Liver (tissue), 9 donors: ENCODE measurements around the gene DHRS7. TPM values are rescaled to one million over a fixed set of nuclear protein-coding genes. Genes with fewer than 3 reads are reported as not detected.

Experiments
- DNase-seq: peaks from one replicate; pipeline ENCODE4 v3.0.0-alpha.2; 2017; ENCODE audit warnings: low spot score
- H3K27ac ChIP-seq, 2 donors: one replicate each; pipeline ENCODE4 v1.7.0; 2013; ENCODE audit warnings: inconsistent platforms in 2 of 2, low read length in 2 of 2, control low read depth in 1 of 2, low read depth in 1 of 2, mild to moderate bottlenecking in 1 of 2
- H3K27me3 ChIP-seq, 4 donors: one replicate each; pipeline versions ENCODE4 v1.6.1 to v1.7.0; 2013; ENCODE audit warnings: low read length in 3 of 4, inconsistent platforms in 1 of 4, mild to moderate bottlenecking in 1 of 4, moderate library complexity in 1 of 4; ENCODE audit not compliant: control insufficient read depth in 4 of 4, insufficient read depth in 4 of 4
- H3K36me3 ChIP-seq, 4 donors: one replicate each; pipeline versions ENCODE4 v1.6.1 to v1.7.0; 2013; ENCODE audit warnings: low read length in 3 of 4, mild to moderate bottlenecking in 3 of 4, low read depth in 1 of 4, moderate library complexity in 1 of 4; ENCODE audit not compliant: control insufficient read depth in 4 of 4, insufficient read depth in 3 of 4
- H3K4me1 ChIP-seq, 4 donors: one replicate each; pipeline versions ENCODE4 v1.6.1 to v1.7.0; 2013; ENCODE audit warnings: low read length in 3 of 4, mild to moderate bottlenecking in 3 of 4, moderate library complexity in 1 of 4; ENCODE audit not compliant: control insufficient read depth in 4 of 4, insufficient read depth in 4 of 4
- H3K4me3 ChIP-seq, 3 donors: one replicate each; pipeline versions ENCODE4 v1.6.1 to v1.7.0; 2013; ENCODE audit warnings: low read length in 3 of 3, control low read depth in 1 of 3, low read depth in 1 of 3, mild to moderate bottlenecking in 1 of 3
- H3K9ac ChIP-seq, 2 donors: one replicate each; pipeline ENCODE4 v1.7.0; 2013; ENCODE audit warnings: low read length in 2 of 2, mild to moderate bottlenecking in 2 of 2, moderate library complexity in 2 of 2, control low read depth in 1 of 2, low read depth in 1 of 2
- H3K9me3 ChIP-seq, 4 donors: one replicate each; pipeline versions ENCODE4 v1.6.1 to v1.7.0; 2013; ENCODE audit warnings: low read length in 3 of 4; ENCODE audit not compliant: control insufficient read depth in 4 of 4
- ATF3 ChIP-seq: IDR thresholded peaks from 2 replicates; pipeline ENCODE4 v1.6.1; 2016; ENCODE audit warnings: antibody characterized with exemption
- CTCF ChIP-seq: fragments of 150-350 bp; IDR thresholded peaks from 2 replicates; pipeline ENCODE4 v1.5.1; 2017; ENCODE audit warnings: improper control_type of control experiment, low read depth, low read length; ENCODE audit not compliant: missing input control
- EGR1 ChIP-seq, 2 donors: IDR thresholded peaks; 2 replicates each; pipeline ENCODE4 v1.6.1; 2016 to 2018; ENCODE audit warnings: antibody characterized with exemption in 2 of 2, low read depth in 2 of 2
- FOXA1 ChIP-seq: IDR thresholded peaks from 2 replicates; pipeline ENCODE4 v1.6.1; 2016; ENCODE audit warnings: antibody characterized with exemption
- FOXA2 ChIP-seq: IDR thresholded peaks from 2 replicates; pipeline ENCODE4 v1.6.1; 2016; ENCODE audit warnings: antibody characterized with exemption
- GABPA ChIP-seq, 2 donors: IDR thresholded peaks in 1 of 2; conservative IDR thresholded peaks in 1 of 2; 2 replicates each; pipeline ENCODE4 v1.6.1; 2016; ENCODE audit warnings: antibody characterized with exemption in 2 of 2, mild to moderate bottlenecking in 1 of 2, moderate library complexity in 1 of 2
- HNF4A ChIP-seq, 2 donors: conservative IDR thresholded peaks; 2 replicates each; pipeline ENCODE4 v1.6.1; 2016; ENCODE audit warnings: antibody characterized with exemption in 2 of 2, mild to moderate bottlenecking in 2 of 2
- HNF4G ChIP-seq: IDR thresholded peaks from 2 replicates; pipeline ENCODE4 v1.6.1; 2016; ENCODE audit warnings: antibody characterized with exemption
- JUND ChIP-seq, 2 donors: IDR thresholded peaks; 2 replicates each; pipeline ENCODE4 v1.6.1; 2016; ENCODE audit warnings: antibody characterized with exemption in 2 of 2
- MAX ChIP-seq: IDR thresholded peaks from 2 replicates; pipeline ENCODE4 v1.6.1; 2016; ENCODE audit warnings: antibody characterized with exemption
- NR2F2 ChIP-seq: IDR thresholded peaks from 2 replicates; pipeline ENCODE4 v1.6.1; 2016; ENCODE audit warnings: antibody characterized with exemption
- RAD21 ChIP-seq, 2 donors: IDR thresholded peaks; 2 replicates each; pipeline ENCODE4 v1.6.1; 2016; ENCODE audit warnings: antibody characterized with exemption in 2 of 2, mild to moderate bottlenecking in 2 of 2
- RXRA ChIP-seq, 2 donors: IDR thresholded peaks; 2 replicates each; pipeline ENCODE4 v1.6.1; 2017 to 2018; ENCODE audit warnings: antibody characterized with exemption in 2 of 2, mild to moderate bottlenecking in 1 of 2
- SP1 ChIP-seq: IDR thresholded peaks from 2 replicates; pipeline ENCODE4 v1.6.1; 2018; ENCODE audit warnings: antibody characterized with exemption, mild to moderate bottlenecking
- TAF1 ChIP-seq: conservative IDR thresholded peaks from 2 replicates; pipeline ENCODE4 v1.6.1; 2016; ENCODE audit warnings: antibody characterized with exemption, mild to moderate bottlenecking
- YY1 ChIP-seq: IDR thresholded peaks from 2 replicates; pipeline ENCODE4 v1.6.1; 2016; ENCODE audit warnings: antibody characterized with exemption, mild to moderate bottlenecking
- polyA plus RNA-seq, 2 donors: library from polyadenylated mRNA; stranded (reverse) in 1 of 2; unstranded in 1 of 2; fragments of 200-250 nt in 1 of 2; fragments of >200 nt in 1 of 2; fragmentation: Nextera tagmentation in 1 of 2; extraction: Ambion mirVana in 1 of 2; gene quantifications; one replicate each; pipeline versions ENCODE4 v1.2.1 to v1.2.3, GENCODE V29; 2013 to 2015
- total RNA-seq, 2 donors: library from RNA; depleted of rRNA; stranded (reverse); fragments of >200 nt; gene quantifications; one replicate each; pipeline ENCODE4 v1.2.3, GENCODE V29; 2014
- TF ChIP-seq, protein P1 (sequence below): IDR thresholded peaks from 2 replicates; pipeline ENCODE4 v1.6.1; 2016; ENCODE audit warnings: antibody characterized with exemption, mild to moderate bottlenecking
- TF ChIP-seq, protein P2 (sequence below): IDR thresholded peaks from 2 replicates; pipeline ENCODE4 v1.6.1; 2016; ENCODE audit warnings: antibody characterized with exemption
- donor health status: healthy.
- donor health status: healthy.
- donor health status: healthy.
- donor health status: healthy.
- donor health status: healthy.

Gene DHRS7
- total and polyA plus RNA-seq, 4 donors, result 42.1 to 180 (median 80.3) TPM

GRCh38 chr14:60199321-60199720, 34.1 kb upstream of the DHRS7 start:
- Histone ChIP-seq H3K27me3 (no peaks in the 10 kb centered on the region), H3K4me3 (no peak overlapping the region), H3K36me3 (no peaks in the 10 kb centered on the region), H3K9me3 (no peaks in the 10 kb centered on the region), H3K27ac (no peak overlapping the region), H3K9ac (no peak overlapping the region), H3K4me1 (no peaks in the 10 kb centered on the region)
- no peak for TF ChIP-seq RXRA (IDR thresholded peaks at IDR 0.05)
- no peak for TF ChIP-seq YY1
- TF ChIP-seq JUND (IDR thresholded peaks at IDR 0.05), result no peak
- no peak for TF ChIP-seq EGR1 (IDR thresholded peaks at IDR 0.05; ENCODE audit: low read depth in 2 of 2)
- no peak for TF ChIP-seq HNF4A (conservative IDR thresholded peaks at IDR 0.05)
- no peak for TF ChIP-seq HNF4G
- no peak for TF ChIP-seq FOXA1
- no peak for TF ChIP-seq FOXA2
- TF ChIP-seq, protein P1, sequence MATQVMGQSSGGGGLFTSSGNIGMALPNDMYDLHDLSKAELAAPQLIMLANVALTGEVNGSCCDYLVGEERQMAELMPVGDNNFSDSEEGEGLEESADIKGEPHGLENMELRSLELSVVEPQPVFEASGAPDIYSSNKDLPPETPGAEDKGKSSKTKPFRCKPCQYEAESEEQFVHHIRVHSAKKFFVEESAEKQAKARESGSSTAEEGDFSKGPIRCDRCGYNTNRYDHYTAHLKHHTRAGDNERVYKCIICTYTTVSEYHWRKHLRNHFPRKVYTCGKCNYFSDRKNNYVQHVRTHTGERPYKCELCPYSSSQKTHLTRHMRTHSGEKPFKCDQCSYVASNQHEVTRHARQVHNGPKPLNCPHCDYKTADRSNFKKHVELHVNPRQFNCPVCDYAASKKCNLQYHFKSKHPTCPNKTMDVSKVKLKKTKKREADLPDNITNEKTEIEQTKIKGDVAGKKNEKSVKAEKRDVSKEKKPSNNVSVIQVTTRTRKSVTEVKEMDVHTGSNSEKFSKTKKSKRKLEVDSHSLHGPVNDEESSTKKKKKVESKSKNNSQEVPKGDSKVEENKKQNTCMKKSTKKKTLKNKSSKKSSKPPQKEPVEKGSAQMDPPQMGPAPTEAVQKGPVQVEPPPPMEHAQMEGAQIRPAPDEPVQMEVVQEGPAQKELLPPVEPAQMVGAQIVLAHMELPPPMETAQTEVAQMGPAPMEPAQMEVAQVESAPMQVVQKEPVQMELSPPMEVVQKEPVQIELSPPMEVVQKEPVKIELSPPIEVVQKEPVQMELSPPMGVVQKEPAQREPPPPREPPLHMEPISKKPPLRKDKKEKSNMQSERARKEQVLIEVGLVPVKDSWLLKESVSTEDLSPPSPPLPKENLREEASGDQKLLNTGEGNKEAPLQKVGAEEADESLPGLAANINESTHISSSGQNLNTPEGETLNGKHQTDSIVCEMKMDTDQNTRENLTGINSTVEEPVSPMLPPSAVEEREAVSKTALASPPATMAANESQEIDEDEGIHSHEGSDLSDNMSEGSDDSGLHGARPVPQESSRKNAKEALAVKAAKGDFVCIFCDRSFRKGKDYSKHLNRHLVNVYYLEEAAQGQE, result no peak
- TF ChIP-seq, protein P2, sequence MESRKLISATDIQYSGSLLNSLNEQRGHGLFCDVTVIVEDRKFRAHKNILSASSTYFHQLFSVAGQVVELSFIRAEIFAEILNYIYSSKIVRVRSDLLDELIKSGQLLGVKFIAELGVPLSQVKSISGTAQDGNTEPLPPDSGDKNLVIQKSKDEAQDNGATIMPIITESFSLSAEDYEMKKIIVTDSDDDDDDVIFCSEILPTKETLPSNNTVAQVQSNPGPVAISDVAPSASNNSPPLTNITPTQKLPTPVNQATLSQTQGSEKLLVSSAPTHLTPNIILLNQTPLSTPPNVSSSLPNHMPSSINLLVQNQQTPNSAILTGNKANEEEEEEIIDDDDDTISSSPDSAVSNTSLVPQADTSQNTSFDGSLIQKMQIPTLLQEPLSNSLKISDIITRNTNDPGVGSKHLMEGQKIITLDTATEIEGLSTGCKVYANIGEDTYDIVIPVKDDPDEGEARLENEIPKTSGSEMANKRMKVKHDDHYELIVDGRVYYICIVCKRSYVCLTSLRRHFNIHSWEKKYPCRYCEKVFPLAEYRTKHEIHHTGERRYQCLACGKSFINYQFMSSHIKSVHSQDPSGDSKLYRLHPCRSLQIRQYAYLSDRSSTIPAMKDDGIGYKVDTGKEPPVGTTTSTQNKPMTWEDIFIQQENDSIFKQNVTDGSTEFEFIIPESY, result no peak
- no peak for TF ChIP-seq MAX
- no peak for TF ChIP-seq TAF1
- no peak for TF ChIP-seq CTCF
- no peak for TF ChIP-seq GABPA (IDR thresholded peaks at IDR 0.05 in 1 of 2, conservative IDR thresholded peaks at IDR 0.05 in 1 of 2)
- no peak for TF ChIP-seq ATF3
- TF ChIP-seq RAD21 (IDR thresholded peaks at IDR 0.05), result no peak
- TF ChIP-seq SP1, result no peak
- no peak for TF ChIP-seq NR2F2
- no peak for DNase-seq
